Activated T-cell treated with anti-CD3 and anti-CD28 coated beads for 1 hour (primary cell): ENCODE results near the gene PPP1R3D.
"Not testable (repeated sequence)": the region's sequence is repeated elsewhere in the genome, so short reads cannot be mapped to it uniquely, and the experiment has no call there.

Experiments
- DNase-seq: peaks from one replicate; pipeline ENCODE4 v3.0.0-alpha.2; 2020; ENCODE audit warnings: low read depth

Gene PPP1R3D

DNA sequence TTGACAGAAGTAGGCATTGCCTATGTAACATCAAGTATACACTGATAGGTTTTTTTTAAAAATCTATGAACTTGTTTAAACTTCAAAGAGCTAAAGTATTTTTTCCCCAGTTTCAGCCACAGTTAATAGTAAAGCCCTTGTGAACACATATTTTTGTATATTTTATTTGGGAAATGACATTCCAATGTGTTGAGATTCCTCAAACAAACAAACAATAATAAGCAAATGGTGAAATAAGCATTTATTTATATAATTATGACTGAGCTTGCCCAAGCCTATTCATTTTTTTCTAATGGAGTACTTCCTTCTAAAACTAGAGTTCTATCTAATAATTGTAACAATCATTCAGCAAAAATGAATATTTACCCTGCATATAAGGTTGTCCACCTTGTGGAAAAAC lies 19.2 kb downstream of the PPP1R3D start:
- no peak for DNase-seq

DNA sequence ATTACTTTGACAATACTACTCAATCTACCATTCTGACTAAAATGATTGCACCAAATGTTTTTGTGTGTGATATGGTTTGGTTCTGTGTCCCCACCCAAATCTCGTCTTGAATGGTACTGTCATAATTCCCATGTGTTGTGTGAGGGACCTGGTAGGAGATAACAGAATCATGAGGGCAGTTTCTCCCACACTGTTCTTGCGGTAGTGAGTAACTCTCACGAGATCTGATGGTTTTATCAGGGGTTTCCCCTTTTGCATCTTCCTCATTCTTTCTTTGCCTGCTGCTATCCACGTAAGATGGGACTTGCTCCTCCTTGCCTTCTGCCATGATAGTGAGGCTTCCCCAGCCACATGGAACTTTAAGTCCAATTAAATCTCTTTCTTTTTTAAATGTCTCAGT lies 27.5 kb downstream of the PPP1R3D start:
- no peak for DNase-seq

DNA sequence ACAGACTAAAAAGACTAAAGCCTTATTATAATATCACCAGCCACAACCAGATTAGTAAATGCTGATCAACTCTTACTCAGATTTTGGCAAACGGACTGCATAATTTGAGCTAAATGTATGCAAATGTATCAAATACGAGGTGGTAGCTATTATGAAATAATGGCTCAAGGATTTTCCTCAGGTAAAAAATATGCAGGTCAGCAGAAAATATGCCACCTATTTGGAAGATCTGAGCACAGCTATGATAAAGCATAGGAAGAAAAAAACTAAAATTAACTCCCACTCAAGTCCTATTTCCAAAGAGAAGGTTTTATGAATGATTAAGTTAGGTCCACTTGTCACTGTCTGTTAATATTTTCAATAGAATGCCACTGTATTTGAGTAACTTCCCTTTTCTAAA lies 29.1 kb downstream of the PPP1R3D start:
- no peak for DNase-seq

DNA sequence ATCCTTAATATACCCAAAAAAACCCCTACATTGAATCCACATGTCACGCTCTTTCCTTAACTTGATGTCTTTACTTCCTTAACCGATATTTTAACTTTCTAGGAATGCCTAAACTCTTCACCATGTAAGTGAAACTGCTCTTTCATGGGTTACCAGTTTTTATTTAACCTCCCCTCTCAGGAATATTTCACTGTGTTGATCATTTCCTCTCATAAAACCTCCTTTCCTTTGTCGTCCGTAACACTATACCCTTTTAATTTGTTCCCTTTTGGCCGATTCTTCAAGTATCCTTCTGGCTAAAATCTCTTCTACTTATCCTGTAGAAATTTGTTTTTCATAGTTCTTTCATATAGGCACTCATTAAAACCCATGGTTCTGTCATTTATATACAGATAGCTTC lies 31.2 kb downstream of the PPP1R3D start:
- DNase-seq: no peak

DNA sequence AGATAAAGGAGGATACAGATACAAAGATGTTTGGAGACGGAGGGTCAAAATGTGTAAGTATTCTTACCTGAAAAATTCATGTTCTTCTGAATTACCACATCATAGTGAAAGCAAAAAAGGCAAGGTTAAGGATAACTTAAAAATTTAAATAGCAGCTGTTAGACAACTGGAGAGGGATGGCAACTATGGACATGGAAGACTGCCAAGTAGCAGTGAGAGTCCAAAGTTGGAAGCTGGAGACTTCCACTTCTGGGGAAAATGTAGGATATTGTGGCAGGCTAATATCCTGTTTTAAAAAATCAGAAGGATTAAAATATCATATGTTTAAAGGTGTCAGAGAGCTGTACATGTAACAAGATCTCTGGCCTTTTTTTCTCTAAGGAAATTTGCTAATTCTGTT lies 36.5 kb downstream of the PPP1R3D start:
- DNase-seq: no peak

DNA sequence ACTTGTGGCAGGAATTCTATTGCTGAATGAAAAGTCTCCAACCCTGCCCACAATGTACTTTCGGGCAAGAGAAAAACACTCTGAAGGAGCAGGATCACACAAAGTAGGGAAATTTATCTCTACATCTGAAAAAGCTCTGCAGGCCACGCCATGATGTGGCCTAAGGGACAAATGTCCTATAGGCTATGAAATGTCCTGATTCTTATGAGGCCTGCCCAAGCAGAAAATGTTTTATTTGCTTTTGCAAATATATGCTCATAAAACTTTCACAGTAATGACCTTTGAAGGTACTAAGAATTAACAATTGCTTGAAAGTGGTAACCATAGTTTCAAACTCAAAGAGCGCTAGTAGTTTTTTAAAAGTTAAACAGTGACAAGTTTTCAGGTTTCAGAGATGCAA lies 37.6 kb downstream of the PPP1R3D start:
- DNase-seq: no peak

DNA sequence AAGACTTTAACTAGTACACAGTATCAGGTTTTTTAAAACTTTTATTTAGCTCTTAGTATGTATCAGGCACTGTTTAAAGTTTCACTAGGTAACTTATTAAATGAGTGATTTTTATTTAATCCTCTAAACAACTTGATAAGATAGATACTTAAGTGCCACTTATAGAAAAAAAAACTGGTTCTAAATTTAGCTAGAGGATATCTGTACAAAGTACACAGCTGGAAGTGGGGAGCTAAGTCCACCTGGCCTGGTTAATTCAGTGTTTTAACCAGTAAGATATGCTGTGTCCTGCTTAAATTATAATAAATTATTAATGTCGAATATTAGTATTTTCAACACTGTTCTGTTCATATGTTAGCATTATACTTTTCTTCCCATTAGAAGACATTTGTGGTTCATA lies 44.2 kb downstream of the PPP1R3D start:
- DNase-seq: no peak

DNA sequence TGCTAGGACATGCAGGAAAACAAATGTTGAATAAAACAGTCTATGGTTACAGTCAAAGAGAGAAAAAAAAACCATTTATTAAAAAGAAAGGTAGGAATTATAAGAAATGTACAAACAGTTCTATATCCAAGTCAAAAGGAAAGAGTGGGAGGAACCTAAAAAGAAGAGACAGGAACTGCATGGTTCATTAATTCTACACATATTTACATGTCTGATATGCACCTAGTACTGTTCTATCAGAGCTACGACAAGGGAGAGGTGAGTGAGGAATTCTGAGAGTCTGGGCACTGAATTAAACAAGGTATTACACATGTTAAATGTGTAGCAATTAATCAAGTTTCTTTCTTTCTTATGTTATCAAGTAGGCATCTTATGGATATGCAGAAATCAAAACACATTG lies 48.5 kb downstream of the PPP1R3D start:
- DNase-seq: no peak

DNA sequence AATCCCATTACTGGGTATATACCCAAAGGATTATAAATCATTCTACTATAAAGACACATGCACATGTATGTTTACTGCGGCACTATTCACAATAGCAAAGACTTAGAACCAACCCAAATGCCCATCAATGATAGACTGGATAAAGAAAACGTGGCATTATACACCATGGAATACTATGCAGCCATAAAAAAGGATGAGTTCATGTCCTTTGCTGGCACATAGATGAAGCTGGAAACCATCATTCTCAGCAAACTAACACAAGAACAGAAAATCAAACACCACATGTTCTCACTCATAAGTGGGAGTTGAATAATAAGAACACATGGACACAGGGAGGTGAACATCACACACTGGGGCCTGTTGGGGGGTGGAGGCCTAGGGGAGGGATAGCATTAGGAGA lies 50.1 kb downstream of the PPP1R3D start:
- DNase-seq: not testable (repeated sequence)

DNA sequence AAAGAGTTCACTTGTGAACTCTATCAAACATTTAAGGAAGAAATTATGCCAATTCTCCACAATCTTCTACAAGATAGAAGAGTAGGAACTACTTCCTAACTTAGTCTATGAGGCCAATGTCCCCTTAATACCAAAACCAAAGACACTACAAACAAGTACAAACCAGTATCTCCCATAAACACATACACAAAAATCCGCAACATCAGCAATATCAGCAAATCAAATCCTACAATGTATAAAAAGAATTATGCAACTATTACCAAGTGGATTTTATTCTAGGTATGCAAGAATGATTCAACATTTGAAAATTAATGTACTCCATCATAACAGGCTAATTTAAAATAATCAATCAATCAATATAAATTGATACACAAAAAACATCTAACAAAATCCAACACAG lies 52.1 kb downstream of the PPP1R3D start:
- DNase-seq: no peak
